HS-27A (cell line): ENCODE results near the gene BCL2L1.

ENCODE experiments used
- DNase-seq: peaks from one replicate; pipeline ENCODE4 v3.0.0-alpha.2; 2012; ENCODE audit warnings: low read depth, missing footprints

BCL2L1 gene

GRCh38 chr20:31723319-31724078 lies 831 bp upstream of the BCL2L1 start:
- peak; percentile 98 for DNase-seq

- no peak for DNase-seq
Observed at GRCh38 chr20:31723069-31723318, 326 bp upstream of the BCL2L1 start.

DNA sequence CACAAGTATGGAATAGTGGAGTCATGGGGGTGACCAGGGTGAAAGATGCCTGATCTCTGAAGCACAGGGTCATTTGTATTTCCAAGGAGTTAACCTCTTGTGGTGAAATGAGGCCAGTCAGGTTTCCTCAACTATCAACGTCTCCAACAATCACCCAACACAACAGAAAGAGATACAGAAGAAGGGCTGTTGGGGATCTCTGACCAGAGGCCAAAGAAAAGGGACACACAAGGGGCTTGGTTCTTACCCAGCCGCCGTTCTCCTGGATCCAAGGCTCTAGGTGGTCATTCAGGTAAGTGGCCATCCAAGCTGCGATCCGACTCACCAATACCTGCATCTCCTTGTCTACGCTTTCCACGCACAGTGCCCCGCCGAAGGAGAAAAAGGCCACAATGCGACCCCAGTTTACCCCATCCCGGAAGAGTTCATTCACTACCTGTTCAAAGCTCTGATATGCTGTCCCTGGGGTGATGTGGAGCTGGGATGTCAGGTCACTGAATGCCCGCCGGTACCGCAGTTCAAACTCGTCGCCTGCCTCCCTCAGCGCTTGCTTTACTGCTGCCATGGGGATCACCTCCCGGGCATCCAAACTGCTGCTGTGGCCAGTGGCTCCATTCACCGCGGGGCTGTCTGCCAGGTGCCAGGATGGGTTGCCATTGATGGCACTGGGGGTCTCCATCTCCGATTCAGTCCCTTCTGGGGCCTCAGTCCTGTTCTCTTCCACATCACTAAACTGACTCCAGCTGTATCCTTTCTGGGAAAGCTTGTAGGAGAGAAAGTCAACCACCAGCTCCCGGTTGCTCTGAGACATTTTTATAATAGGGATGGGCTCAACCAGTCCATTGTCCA lies 1.0 kb downstream of the BCL2L1 start:
- no peak for DNase-seq

GRCh38 chr20:31720486-31721407 lies 1.9 kb downstream of the BCL2L1 start:
- DNase-seq, result no peak

DNA sequence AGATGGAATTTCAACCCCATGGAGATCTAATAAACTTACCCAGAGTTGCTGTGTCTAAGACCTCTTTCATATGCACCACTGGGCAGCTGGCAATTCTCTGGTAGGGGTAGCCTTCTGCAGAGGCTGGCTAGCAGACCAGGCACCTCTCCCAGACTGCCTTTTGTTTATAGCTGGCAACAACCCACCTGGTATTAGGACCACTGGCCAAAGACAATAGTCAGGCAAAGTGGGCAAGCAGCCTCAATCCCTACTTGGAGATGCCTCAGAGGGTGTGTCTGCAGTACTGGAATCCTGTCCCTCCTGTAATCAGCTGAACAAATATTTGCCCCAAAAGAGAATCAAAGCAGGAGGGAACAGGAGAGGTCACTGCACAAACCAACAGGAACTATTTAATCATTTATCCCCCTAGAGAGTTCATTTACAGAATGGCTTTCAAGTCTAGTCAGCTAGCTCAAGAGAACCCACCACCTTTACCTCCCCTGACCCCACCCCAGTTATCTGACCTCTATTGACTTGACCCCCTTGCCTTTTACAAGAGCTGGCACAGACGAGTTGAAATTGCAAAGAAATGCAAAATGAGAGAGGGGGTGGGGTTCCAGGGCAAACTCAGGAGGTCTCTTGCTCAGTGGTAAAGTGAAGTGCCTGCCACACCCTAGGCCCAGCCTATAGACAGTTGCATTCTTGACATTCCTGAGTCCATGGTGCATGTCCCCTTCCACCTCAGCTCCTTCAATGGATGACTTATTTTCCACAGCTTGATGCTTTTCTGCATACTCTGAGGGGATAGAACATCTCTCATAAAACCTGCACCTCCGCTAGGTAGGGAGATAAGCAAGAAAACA lies 2.8 kb downstream of the BCL2L1 start:
- peak; percentile 90 for DNase-seq

GRCh38 chr20:31718952-31719643 lies 3.6 kb downstream of the BCL2L1 start:
- DNase-seq, result no peak

- no peak for DNase-seq
Observed at GRCh38 chr20:31717478-31718201, 5.0 kb downstream of the BCL2L1 start.

GRCh38 chr20:31716818-31717477 lies 5.7 kb downstream of the BCL2L1 start:
- no peak for DNase-seq

GRCh38 chr20:31716351-31716750 lies 6.3 kb downstream of the BCL2L1 start:
- DNase-seq, result no peak

GRCh38 chr20:31715766-31716165 lies 6.9 kb downstream of the BCL2L1 start:
- DNase-seq, result no peak

DNA sequence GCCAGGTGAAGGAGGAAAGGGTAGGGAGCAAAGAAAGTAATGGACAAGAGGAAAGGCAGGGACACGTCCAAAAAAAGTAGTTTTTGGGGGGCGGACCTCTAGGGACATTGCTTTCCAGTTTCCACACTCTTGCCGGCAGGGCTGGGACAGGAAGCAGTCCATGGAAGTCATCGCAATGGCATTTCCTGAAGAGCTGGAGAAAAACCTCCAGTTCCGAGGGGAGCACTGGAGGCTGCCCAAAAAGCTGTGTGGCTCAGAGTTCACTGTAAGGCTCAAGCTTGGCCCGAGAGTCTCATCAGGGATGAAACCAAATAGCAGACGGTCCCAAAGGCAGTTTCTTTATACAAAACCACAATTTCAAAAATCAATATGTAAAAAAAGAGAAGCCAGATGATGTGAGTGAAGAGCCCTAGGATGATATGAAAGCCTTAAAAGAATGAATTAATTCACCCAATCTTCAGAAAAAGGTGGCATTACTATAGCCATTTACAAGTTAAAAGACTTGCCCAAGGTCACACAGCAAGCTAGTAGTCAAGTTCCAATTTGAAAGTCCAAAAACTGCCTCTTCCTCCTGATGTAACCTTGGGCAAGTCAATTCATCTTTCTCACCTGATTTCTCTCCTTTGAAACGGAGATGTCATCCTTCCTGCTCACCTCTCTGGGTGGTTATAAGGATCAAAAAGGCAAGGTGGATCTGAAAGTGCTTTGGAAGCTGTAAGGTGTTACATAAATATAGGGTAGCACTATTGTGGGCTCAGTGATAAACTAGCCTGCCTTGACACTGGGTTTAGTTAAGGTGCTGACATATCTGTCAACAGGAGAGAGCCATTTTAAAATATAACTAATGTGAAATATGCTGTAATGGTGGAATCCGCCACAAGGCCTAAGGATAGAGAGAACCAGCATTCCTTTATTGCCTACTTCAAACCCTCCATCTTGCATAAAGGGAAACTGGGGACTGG lies 9.1 kb downstream of the BCL2L1 start:
- DNase-seq, result peak; percentile 94

DNA sequence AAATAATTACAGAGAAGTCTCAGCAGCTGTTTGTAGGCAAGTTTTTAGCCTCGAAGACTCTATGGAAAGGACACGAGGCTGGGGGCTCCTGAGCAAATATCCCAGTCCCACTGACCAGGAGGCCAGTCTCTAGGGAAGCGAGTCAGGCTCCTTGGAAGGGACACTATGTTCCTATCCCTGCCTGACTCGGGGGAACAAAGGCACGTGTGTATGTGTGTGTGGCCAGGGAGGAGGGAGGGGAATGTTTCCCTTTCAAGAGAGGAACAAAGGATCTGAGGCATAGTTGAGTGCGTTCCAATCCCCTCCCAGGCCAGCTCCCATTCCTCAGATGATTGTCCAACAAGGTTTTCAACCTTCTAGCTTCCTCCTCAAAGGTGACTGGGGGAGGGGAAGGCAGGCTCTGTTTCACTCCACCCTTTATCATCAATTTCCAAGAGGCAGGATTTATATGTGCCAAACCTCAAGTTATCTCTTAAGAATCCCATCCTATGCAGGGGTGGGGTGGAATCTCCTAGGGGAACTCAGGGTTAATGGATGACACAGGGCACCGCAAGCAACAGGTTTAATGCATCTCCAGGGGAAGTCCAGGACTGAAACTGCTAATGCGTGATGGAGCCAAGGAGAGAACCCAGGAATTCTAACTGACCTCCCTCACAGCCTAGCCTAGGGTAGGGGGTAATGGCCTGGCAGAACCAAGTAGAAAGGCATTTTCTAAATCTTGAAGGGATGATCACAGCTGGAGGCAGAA lies 9.9 kb downstream of the BCL2L1 start:
- DNase-seq, result peak; percentile 90

GRCh38 chr20:31712112-31712553 lies 10.5 kb downstream of the BCL2L1 start:
- no peak for DNase-seq

GRCh38 chr20:31711179-31712111 lies 11.2 kb downstream of the BCL2L1 start:
- DNase-seq, result no peak

DNA sequence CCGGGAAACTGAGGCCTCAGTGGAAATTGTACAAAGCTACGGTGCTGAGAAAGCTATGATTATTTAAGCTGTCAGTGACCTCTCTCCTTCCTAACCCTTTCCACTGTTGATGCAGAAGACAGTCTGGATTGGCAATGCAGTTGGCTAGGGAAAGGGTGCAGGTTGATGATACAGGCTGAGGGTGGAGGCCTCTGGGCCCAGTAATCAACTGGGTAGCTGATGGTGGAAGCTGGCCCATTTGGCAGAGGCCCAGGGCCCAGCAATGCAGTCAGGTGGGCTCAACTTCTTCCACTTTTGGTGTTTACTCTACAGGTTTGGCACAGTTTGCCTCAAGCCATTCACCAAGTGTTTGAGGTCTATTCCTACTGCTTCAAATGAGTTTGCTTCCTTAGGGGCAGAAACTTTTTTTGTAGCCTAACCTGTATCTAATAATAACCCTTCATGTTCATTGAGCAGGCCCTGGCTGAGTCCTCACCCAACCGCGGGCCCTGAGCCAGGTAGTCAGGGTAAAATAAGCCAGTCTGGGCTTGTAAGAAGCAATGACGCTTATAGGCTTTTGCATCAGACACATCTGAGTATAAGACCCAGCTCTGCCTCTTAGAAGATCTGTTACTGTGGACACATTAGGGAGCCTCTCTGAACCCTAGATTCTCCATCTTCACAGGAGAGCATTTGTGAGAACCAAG lies 12.1 kb downstream of the BCL2L1 start:
- DNase-seq, result no peak

GRCh38 chr20:31709939-31710338 lies 12.7 kb downstream of the BCL2L1 start:
- no peak for DNase-seq
